HEK293T (cell line): Measurements from ENCODE around the gene NXNL2.

Experiments used
- NFRKB ChIP-seq: fragments of 450-650 bp; IDR thresholded peaks from 2 replicates; pipeline ENCODE4 v1.6.1; 2016; ENCODE audit warnings: mild to moderate bottlenecking, moderate library complexity
- SP1 ChIP-seq: fragments of 450-650 bp; IDR thresholded peaks from 2 replicates; pipeline ENCODE4 v1.6.1; 2017
- SUZ12 ChIP-seq: fragments of 450-650 bp; IDR thresholded peaks from 2 replicates; pipeline ENCODE4 v1.6.1; 2016; ENCODE audit warnings: mild to moderate bottlenecking

GRCh38 chr9:88574953-88575352 is 40.0 kb downstream of the NXNL2 start:
- TF ChIP-seq SP1 (no peak), NFRKB (no peak), SUZ12 (no peak)
